Astrocyte of the spinal cord (primary cell): ENCODE measurements around the gene SEC14L1.
A peak's percentile ranks its signal among the peaks of the same experiment; 100 is the strongest.

Experiments
- DNase-seq: peaks from one replicate; pipeline ENCODE4 v3.0.0; 2011; ENCODE audit warnings: low read depth, low spot score
- H3K4me3 ChIP-seq: 2 replicates; pipeline ENCODE4 v1.5.1; 2011; ENCODE audit warnings: low read depth, mild to moderate bottlenecking, low read length, moderate library complexity
- CTCF ChIP-seq: IDR thresholded peaks from 2 replicates; pipeline ENCODE4 v1.5.1; 2012; ENCODE audit warnings: low read depth, mild to moderate bottlenecking, low read length, inconsistent platforms
- in situ Hi-C: cut with HindIII; loops from 2 replicates; pipeline ENCODE4 v1.10.0; 2017; ENCODE audit warnings: low sequenced_read_pairs

Gene SEC14L1

GRCh38 chr17:77184474-77184873 lies 43.7 kb downstream of the SEC14L1 start:
- peak; percentile 37 for DNase-seq
- TF ChIP-seq CTCF = no peak
- H3K4me3 ChIP-seq = no peak overlapping the region
- in situ Hi-C loops = no loop called here

GRCh38 chr17:77185137-77185536 lies 44.4 kb downstream of the SEC14L1 start:
- in situ Hi-C loops = no loop called here
- DNase-seq = no peak
- TF ChIP-seq CTCF = no peak
- H3K4me3 ChIP-seq = no peak overlapping the region

DNA sequence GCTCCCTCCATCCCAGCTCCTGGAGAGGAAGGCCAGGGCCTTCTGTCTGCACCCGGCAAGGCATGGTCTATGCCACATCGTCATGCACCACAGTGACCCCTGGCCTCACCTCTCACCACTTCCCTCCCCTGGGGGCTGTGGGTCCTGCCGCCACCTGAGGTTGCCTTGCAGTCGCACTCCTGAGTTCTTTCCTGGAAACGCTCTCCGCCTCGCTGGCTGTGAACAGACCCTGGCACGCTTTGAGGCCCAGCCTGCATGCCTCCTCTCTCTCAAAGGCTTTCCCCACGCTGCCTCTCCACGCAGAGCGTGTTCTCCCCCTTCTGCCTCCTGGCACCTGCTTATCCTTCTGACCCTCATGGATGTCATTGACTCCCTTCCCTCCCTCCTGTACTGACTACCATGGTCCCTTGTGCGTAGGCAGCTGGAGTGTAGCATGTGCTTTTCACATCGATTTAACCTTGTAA lies 45.4 kb downstream of the SEC14L1 start:
- H3K4me3 ChIP-seq = no peak overlapping the region
- DNase-seq = no peak
- in situ Hi-C loops = no loop called here
- no peak for TF ChIP-seq CTCF

DNA sequence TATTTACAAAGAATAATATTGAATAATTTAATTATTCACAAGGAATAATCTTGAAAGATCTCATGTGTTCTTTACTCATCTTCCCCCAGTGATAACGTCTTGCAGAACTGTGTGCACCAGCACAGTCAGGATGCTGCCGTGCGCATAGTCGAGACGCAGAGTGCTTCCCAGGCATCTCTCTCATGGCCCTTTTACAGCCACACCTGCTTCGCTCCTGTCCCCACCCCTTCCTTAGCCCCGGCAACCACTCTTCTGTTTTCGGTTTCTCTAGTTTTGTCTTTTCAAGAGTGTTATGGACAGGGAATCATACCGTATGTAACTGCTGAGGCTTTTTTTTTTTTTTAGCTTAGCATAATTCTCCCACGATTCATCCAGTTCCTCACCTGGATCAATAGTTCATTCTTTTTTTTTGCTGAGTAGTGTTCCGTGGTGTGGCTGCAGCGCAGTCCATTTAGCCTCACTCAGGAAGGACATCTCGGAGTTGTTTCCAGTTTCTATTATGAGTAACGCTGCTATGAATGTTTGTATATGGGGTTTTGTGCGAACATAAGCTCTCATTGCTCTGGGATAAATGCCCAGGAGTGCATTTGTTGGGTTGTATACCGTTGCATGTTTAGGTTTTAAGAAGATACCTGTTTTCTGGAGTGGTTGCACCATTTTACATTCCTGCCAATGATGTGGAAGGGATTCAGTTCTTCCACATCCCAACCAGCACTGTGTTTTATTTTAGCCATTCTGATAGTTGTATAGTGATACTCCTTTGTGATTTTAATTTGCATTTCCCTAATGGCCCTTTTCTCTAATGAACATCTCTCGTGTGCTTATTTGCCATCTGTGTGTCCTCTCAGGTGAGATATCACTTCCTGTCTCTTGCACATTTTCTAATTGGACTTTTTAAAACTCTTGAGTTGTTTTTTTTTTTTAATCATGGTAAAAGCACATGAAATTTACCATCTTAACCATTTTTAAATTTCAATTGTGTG lies 47.6 kb downstream of the SEC14L1 start:
- peak; percentile 43 for DNase-seq
- no peak overlapping the region for H3K4me3 ChIP-seq
- in situ Hi-C loops = no loop called here
- TF ChIP-seq CTCF = no peak

DNA sequence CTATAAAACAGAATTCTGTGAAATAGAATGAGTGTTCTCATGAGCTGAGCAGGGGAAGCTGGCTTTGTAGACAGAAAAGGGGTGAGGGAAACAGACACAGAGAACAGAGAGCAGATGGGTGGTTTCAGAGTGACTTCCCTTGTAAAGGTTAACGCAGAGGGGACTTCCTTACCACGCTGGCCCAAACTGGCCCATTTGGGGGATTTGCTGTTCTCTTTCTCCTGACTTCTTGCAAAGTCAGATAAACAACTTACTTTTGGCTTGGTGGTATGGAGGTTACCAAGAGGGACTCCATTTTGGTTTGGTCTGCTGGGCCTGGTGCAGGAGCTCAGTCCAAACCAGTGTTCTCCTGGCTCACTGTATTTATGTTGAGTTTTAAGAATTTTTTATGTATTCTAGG lies 48.4 kb downstream of the SEC14L1 start:
- in situ Hi-C loops = no loop called here
- DNase-seq = no peak
- no peak for TF ChIP-seq CTCF
- no peak overlapping the region for H3K4me3 ChIP-seq

GRCh38 chr17:77190576-77190975 lies 49.8 kb downstream of the SEC14L1 start:
- H3K4me3 ChIP-seq = no peak overlapping the region
- DNase-seq = no peak
- TF ChIP-seq CTCF = no peak
- in situ Hi-C loops = no loop called here
